GM19351 (cell line): ENCODE results near the gene PFAS.
"Not testable (repeated sequence)": the region's sequence is repeated elsewhere in the genome, so short reads cannot be mapped to it uniquely, and the experiment has no call there.

ENCODE experiments used
- ATAC-seq: cut with Tn5 transposase; IDR thresholded peaks from one replicate; pipeline ENCODE4 v1.9.1; 2021; ENCODE audit warnings: mild to moderate bottlenecking, moderate library complexity; ENCODE audit not compliant: unreplicated experiment

Gene PFAS

DNA sequence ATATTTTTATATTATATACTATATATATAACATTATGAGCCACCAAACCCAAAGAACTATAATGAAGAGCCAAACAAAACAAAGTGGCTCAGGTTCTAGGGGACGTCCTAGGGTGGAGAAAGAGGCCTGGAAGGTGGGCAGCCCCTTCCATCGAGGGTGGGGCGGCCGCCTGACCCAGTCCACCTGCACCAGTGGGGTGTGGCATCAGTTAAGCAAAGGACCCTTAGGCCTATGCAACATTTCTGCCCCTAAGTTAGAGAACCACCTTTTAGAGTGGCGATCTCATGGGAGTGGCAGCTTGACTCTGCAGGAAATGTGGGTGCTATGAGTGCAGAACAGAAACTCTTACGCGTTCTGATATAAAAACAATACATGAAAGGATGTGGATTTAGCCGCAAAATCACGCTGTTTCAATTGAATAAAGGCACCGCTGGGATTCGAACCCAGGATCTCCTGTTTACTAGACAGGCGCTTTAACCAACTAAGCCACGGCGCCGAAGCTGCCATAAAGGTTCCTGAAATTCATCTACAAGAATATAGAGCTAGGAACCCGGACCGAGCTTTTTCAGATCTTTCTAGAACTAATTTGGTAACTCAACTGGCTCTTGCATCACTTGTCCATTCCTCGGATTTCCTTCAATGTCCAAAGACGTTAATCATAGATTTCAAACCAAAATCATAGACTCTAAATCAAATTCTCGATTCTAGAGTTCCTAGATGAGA, 23.1 kb upstream of the PFAS start:
- ATAC-seq = no peak

DNA sequence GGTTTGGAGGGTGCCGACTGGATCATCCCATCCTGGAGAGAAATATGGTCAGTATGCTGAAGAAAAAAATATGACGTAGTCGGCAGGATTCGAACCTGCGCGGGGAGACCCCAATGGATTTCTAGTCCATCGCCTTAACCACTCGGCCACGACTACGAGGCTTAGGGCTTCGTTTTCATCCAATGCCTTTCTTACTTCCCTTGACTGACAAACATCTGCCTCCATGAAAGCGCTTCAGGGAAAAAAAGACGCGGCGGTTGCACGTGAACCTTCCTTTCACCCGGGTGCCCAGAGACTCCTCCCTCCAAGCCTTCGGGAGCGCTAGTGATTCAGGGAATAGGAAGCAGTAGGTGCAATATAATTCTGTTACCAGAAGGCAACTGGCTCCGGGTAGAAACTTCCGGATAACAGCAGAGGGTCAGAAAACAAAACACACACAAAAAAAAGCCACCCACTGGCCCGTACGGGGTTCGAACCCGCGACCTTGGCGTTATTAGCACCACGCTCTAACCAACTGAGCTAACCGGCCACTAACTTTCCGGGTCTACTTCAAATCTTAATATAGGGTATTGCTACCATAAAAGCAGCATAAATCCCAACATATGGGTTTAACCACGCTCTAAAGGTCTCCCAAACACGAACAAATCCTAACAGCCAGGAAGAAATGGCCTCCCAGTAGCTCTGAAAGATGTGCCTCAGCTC, 22.4 kb upstream of the PFAS start:
- no peak for ATAC-seq

DNA sequence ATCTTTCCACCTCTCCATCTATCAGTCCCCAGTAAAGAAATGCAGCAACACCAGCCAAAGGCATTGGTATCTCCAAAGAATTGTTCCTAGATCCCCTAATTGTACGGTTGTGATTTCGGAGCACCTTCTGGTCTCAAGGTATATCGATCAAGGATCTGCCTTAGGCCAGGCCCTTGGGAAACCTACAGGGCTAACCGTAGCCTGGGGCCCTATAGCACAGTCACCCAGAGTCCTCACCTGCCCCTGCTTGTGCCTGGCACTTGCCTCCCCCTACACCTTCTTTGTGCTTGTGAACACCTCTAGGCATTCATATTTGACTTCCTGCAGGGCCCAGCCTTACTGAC, 21.9 kb upstream of the PFAS start:
- ATAC-seq = no peak

DNA sequence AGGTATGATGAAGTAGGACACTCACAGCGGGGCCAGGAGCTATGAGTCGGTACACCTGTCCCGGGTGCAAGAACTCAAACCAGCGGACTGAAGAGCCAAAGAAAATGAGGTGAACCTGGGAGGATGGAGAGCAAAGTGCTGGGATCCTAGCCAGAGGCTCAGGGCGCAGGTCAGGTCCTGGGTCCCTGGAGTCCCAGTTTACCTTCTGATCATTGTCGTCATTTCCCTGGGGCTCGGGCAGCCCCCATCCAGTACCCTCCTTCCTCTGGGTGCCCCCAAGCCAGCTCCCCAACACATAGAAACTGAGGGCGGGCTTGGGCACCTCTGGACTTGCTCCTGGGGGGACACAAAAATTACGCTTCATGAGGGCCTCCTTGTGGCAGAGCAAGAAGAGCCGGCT, 17.4 kb upstream of the PFAS start:
- no peak for ATAC-seq

DNA sequence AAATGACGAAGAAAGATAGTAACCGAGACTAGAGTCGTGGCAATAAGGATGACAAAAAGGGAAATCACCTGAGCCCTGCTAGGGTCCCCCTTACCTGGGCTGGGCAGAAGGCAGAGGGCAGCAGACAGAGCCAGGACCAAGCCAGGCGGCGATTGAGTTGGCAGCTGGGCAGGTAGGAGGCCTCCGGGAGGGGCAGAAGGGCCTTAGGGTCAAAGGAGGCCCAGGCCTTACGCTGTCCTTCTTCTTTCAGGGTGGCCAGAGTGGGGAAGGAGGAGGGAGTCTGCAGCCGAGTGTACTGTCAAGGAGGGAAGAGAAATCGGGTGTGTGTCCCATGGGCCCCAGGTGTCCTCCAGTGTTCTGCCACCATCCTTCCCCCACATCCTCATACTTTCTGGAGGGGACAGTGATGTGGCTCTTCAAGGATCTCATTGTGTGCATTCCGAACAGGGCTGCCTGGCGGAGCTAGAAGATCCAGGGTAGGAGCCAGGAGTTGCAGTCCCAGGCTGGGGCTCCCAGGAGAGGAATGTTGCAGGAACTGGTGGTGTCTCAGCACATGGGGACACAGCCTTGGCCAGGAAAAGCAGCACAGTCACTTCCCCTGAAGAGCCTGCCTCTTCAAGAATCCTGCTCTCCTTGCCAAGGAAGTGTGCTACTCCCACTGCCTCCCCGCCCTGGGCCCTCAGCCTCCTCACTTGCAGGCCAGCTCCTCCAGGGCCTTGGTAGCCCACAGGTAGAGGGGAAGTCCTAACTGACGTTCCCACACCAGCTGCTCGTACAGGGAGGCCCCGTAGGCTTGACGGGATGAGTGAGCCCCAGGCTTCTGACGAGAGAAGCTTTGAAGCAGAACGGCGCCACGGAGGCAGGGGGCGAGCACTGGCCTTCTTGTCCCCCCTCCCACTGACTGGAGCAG, 14.5 kb upstream of the PFAS start:
- no peak for ATAC-seq

DNA sequence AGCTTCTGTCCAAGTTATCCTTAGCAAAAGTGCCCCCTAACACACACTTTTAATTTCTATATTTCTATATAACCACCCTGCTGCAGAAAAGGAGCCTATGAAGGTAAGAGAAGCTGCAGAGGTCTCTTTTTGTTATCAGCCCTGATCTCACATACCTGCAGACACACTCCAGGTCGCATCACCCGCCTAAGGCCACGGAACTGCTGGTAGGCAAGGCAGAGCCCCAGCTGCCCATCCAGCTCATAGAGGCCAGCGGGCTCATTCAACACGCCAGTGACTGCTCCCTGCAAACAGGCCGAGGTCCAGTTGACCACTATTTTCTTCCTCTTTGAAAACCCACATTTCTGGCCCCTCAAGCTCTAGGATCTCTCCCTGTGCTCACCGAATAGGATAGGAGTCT, 13.4 kb upstream of the PFAS start:
- ATAC-seq = no peak

DNA sequence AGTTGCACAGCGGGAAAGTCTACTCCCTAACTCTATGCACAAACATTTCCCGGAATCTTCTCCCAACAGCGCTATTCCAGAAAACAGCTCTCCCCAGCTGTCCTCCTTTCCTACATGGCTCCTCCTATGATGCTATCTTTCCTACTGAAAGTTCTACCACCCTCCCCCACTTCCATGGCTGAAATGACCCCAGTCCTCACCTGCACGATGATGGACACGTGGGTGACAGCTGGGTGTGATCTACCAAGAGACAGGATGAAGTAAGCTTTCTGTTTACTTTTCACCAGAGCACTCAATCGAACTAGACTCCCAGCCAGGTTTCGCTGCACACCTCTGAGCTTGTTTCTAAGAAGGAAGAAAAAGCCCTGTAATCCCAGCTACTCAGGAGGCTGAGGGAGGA, 11.9 kb upstream of the PFAS start:
- ATAC-seq = no peak

DNA sequence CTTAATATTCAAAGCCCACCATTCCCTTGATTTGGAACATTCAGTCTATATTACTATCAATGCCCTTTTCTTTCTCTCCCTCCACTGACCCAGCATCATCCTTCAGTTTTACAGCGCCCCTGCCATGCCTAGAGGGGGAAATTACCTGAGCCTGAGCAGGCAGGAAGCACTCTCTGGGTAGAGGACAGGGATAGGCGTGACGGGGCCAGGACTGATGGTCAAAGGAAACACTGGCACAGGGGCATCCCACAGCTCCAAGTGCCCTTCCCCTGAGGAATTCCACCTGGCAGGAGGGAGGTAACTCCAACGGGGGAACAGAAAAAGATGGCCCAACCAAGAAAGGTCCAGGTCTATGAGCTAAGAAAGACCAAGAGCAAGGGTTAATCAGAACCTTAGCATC, 11.2 kb upstream of the PFAS start:
- ATAC-seq = no peak

DNA sequence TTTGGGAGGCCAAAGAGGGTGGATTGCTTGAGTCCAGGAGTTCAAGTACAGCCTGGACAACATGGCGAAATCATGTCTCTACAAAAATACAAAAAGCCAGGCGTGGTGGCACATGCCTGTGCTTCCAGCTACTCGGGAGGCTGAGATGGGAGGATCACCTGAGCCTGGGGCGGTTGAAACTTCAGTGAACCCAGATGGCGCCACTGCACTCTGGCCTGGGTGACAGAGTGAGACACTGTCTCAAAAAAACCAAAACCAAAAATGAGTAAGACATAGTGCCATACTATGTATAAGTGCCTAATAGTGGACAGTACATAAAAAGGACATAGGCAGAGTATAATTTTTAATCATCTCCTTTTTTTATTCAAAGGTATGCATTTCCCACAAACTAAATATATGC, 5.3 kb upstream of the PFAS start:
- ATAC-seq = no peak

DNA sequence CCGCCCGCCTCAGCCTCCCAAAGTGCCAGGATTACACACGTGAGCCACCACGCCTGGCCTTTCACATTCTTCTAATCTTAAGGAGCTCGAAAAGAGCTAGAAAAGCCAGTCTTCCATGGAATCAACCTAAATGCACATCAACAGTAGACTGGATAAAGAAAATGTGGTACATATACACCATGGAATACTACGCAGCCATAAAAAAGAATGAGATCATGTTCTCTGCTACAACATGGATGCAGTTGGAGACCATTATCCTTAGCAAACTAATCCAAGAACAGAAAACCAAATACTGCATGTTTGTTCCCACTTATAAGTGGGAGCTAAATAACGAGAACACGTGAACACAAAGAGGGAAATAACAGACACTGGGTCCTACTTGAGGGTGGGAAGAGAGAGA, 4.3 kb upstream of the PFAS start:
- no peak for ATAC-seq

DNA sequence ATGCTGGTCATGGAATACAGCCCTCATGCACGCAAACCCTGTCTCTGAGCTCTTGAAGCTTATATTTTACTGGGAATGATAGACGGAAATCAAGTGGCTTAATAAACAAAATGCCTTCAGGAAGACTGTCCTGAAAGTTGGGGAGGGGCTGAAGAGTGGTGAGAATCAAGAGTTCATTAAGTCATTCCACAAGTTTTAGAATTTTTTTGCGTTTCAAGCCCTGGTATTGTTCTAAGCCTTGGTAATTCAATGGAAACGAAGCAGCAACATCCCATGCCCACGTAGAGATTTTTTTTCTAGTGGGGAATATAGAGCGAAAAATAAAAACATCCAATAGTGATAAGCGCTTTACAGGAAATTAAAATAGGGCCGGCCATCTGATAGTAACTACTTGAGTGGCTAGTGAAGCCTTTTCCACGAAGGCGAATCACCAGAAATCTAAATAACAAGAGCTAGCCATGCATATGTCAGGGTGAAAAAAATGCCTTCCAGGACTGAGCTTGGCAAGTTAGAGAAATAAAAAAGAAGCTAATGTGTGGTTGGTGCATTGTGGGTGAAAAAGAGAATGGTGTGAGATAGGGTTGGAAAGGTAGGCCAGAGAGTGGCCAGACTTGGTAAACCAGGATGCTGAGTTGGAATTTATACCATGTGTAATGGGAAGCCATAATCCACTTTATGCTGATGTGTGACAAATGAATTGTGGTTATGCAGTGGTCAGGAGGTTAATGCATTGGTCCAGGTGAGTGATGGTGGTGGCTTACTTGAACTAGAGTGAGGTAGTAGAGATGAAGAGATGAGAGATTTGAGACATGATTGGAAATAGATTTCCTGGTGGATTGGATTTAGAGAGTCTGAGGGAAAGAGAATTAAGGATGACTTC, 772 bp downstream of the PFAS start:
- no peak for ATAC-seq

DNA sequence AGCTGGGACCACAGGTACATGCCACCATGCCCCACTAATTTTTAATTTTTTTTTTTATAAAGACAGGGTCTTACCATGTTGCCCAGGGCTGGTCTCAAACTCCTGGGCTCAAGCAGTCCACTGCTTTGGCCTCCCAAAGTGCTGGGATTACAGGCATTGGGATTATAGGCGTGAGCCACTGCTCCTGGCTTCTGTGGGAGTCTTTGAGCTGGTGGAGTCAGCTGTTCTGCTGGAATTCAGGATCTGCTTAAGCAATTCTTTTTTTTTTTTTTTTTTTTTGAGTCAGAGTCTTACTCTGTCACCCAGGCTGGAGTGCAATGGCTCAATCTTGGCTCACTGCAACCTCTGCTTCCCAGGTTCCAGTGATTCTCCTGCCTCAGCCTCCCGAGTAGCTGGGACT, 2.3 kb downstream of the PFAS start:
- not testable (repeated sequence) for ATAC-seq

DNA sequence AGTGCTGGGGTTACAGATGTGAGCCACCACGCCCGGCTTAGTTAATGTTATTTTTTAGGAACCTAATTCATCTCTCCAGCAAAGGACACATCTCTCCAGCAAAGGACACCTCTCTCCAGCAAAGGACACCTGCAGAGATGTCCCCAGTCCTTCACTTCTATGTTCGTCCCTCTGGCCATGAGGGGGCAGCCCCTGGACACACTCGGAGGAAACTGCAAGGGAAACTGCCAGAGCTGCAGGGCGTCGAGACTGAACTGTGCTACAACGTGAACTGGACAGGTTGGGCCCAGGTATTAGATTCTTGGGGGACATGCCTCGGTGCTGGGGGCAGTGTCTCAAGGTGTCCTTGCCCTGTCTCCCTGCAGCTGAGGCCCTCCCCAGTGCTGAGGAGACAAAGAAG, 4.7 kb downstream of the PFAS start:
- ATAC-seq = no peak

DNA sequence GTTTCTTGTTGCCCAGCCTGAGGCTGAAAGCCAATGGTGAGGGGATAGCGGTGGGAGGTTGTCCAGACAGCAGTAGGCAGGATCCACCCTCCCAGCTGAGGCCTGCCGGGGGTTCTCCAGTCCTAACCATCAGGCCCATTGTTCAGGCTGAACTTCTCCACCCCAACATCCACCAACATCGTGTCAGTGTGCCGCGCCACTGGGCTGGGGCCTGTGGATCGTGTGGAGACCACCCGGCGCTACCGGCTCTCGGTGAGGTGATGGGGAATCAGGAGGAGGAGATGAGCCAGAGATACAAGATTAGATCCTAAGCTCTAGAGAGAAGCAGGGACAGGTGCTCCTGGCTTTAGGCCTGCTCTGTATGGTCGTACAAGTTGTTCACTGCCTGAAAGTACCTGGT, 5.8 kb downstream of the PFAS start:
- ATAC-seq = no peak

DNA sequence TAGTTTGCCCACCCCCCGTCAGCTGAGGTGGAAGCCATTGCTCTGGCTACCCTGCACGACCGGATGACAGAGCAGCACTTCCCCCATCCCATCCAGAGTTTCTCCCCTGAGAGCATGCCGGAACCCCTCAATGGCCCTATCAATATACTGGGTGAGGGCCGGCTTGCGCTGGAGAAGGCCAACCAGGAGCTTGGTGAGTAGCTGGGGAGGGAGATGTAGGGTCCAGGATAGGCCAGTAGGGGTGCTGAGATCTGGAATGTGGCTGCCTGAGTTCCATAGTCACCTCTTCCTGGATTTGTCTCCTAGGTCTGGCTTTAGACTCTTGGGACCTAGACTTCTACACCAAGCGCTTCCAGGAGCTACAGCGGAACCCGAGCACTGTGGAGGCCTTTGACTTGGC, 6.4 kb downstream of the PFAS start:
- ATAC-seq = no peak

DNA sequence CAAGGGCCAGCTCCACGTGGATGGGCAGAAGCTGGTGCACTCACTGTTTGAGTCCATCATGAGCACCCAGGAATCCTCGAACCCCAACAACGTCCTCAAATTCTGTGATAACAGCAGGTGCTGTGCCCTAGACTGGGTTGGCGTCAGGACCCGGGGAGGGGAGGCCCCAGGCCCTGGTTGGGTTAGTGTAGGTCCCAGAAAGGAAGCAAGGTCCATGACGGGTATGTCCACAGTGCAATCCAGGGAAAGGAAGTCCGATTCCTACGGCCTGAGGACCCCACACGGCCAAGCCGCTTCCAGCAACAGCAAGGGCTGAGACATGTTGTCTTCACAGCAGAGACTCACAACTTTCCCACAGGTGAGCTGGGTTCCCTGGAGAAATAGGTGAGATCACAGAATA, 7.2 kb downstream of the PFAS start:
- no peak for ATAC-seq

DNA sequence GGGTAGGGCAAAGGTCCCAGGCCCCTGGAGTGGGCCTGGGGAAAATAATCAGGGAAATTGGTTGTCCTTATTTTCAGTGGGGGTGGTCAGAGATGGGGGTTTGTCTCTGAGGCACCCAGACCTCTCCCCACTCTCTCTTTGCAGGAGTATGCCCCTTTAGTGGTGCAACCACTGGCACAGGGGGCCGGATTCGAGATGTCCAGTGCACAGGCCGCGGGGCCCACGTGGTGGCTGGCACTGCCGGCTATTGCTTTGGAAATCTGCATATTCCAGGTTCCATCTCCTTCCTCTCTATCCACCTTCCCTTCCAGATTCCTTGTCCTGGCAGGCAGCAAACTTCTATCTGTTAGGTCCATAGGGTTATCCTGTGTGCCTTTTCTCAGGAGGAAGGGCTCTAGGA, 7.6 kb downstream of the PFAS start:
- ATAC-seq = no peak

DNA sequence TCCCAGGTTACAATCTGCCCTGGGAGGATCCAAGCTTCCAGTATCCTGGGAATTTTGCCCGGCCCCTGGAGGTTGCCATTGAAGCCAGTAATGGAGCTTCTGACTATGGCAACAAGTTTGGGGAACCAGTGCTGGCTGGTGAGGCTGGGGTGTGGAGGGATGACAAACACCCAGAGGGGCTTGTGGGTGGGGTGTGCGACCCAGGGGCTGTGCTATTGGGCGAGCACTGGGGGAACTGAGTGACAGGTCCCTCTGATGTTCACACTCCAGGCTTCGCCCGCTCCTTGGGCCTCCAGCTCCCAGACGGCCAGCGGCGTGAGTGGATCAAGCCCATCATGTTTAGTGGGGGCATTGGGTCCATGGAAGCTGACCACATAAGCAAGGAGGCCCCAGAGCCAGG, 8.7 kb downstream of the PFAS start:
- ATAC-seq = no peak

DNA sequence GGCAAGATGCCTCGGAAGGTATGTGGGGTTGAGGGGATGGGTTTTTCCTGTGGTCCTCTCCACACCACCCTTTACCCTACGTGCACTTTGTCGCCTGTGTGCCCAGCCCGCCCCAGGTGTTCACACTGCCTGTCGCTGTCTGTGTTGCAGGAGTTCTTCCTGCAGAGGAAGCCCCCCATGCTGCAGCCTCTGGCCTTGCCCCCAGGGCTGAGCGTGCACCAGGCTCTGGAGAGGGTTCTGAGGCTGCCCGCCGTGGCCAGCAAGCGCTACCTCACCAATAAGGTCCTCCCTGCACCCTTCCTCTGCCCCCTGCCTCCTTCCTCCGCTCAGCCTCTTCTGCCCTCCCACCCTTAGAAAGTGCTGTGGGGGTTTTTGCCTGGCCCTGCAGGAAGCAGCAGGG, 15.2 kb downstream of the PFAS start:
- no peak for ATAC-seq

DNA sequence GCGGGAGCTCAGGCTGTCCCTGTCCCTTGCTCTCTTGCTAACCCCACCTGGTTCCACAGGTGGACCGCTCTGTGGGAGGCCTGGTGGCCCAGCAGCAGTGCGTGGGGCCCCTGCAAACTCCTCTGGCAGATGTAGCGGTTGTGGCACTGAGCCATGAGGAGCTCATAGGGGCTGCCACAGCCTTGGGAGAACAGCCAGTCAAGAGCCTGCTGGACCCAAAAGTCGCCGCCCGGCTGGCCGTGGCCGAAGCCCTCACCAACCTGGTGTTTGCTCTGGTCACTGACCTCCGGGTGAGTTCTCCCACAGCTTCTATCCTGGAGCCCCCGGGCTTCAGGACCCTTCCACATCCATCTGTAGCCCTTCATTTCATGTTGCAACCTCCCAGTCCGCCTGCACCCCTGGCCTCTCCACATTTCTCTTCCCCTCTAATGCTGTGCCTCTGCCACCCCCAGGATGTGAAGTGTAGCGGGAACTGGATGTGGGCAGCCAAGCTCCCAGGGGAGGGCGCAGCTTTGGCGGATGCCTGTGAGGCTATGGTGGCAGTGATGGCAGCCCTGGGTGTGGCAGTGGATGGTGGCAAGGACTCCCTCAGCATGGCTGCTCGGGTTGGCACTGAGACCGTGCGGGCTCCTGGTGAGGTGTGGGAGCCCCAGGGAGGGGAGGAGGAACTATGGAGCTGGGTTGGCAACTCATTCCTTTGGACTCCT, 15.9 kb downstream of the PFAS start:
- no peak for ATAC-seq
